ENCODE results near the gene DHX16. TPM values are rescaled to one million over a fixed set of nuclear protein-coding genes. Genes with fewer than 3 reads are reported as not detected.

DHX16 gene
- total RNA-seq, 2 experiments from 2014 or later, result 33.1 to 35.3 TPM

- Mint-ChIP-seq H3K9me3 (no peaks in the 10 kb centered on the region), H3K4me1 (ENCODE audit: low read depth) (peaks cover 26% of the 10 kb centered on the region), H3K4me3 (peak overlapping the region; percentile 97), H3K27me3 (peaks cover 5% of the 10 kb centered on the region), H3K36me3 (peaks cover 57% of the 10 kb centered on the region), H3K27ac (peak overlapping the region; percentile 98)
- DNase-seq, result no peak
- ChIA-PET POLR2A (no interaction called here), CTCF (interaction anchor here (0.8 to 2.4 kb wide), 2 partner anchors 59 to 62 kb away, joined by 3 to 11 read pairs; no protein-coding TSS in a partner anchor)
- intact Hi-C loops (cut with micrococcal nuclease), result loop anchor here (5.0 kb wide), 5 partner anchors 77 to 878 kb away; partner anchors contain the start of genes HLA-C and MICB
Observed at GRCh38 chr6:30619561-30619960, 53.2 kb downstream of the DHX16 start.

- CTCF ChIA-PET, result interaction anchor here (0.7 to 2.4 kb wide), 10 partner anchors 55 to 162 kb away, joined by 3 to 17 read pairs (median 4); partner anchors contain the start of gene DHX16
- Mint-ChIP-seq H3K27ac (peak overlapping the region; percentile 98), H3K36me3 (peaks cover 65% of the 10 kb centered on the region), H3K4me1 (ENCODE audit: low read depth) (peaks cover 36% of the 10 kb centered on the region), H3K4me3 (peak overlapping the region; percentile 97), H3K9me3 (no peaks in the 10 kb centered on the region), H3K27me3 (peaks cover 5% of the 10 kb centered on the region)
- intact Hi-C loops (cut with micrococcal nuclease), result loop anchor here (5.0 kb wide), 5 partner anchors 76 to 879 kb away; partner anchors contain the start of genes HLA-C and MICB
- no peak for DNase-seq
- POLR2A ChIA-PET, result interaction anchor here (0.9 to 1.8 kb wide), 16 partner anchors 8 to 923 kb away, joined by 3 to 11 read pairs (median 5); partner anchors contain the start of genes ABCF1, ATAT1, DDX39B and MDC1
Observed at GRCh38 chr6:30618270-30618797, 54.5 kb downstream of the DHX16 start.

DNA sequence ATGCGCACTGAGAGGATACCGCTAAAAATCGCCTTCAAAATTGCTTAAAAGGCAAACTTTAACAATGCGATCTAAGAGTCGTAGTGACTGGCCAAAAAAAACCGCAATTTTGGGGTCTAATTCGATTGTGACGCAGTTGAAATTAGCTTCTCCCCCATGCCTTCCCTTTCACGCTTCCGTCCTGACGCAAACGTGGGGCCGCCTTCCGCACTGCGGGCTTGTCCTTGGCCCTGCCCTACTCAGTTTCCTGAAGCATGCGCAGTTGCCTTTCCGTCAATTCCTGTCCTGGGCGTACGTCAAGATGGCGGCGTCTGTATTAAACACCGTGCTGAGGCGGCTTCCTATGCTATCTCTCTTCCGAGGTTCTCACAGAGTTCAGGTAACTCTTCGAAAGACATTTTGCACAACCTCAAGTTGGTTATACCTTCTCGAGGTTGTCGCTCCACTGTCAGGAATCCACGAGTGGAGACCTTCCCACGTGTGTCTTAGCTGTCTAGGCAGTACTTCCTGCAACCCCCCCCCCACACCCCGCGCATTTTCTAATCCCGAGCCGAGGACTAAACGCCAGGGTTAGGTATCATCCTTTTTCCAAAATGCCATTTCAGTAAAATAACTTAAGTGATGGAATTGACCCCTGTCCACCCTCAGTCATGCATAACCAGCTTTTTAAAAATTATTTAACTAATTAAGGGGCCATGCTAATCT lies 55.1 kb downstream of the DHX16 start, which contains the start of gene MRPS18B:
TSS of gene MRPS18B (plus strand) at position 276 of the 705 bp plus-strand sequence. CDS start at position 302, 26 bp downstream.
- ChIA-PET CTCF (interaction anchor here (0.7 to 2.4 kb wide), 10 partner anchors 9 to 161 kb away, joined by 3 to 17 read pairs (median 4); partner anchors contain the start of genes ATAT1 and DHX16), POLR2A (interaction anchor here (0.6 to 1.8 kb wide), 20 partner anchors 9 to 924 kb away, joined by 3 to 11 read pairs (median 4); partner anchors contain the start of genes ABCF1, ATAT1, DDX39B and MDC1)
- H3K4me1 Mint-ChIP-seq (ENCODE audit: low read depth), result peaks cover 42% of the 10 kb centered on the region
- H3K9me3 Mint-ChIP-seq, result no peaks in the 10 kb centered on the region
- H3K27me3 Mint-ChIP-seq, result peaks cover 5% of the 10 kb centered on the region
- H3K36me3 Mint-ChIP-seq, result peaks cover 68% of the 10 kb centered on the region
- intact Hi-C loops (cut with micrococcal nuclease), result loop anchor here (1.0 to 5.0 kb wide), 15 partner anchors 9 to 880 kb away; partner anchors contain the start of genes ABCF1, ATAT1, C6orf136 and DHX16
- peak; percentile 98 for DNase-seq
- peak within 1 kb of the TSS; percentile 97 for H3K4me3 Mint-ChIP-seq
- H3K27ac Mint-ChIP-seq, result peak within 1 kb of the TSS; percentile 98

GRCh38 chr6:30616811-30617564 lies 55.8 kb downstream of the DHX16 start, which contains the start of gene PPP1R10:
Gene PPP1R10, minus strand, starts transcription at chr6:30617243. Its CDS starts 7,299 bp downstream, at chr6:30609944.
- Mint-ChIP-seq H3K4me1 (ENCODE audit: low read depth) (peaks cover 45% of the 10 kb centered on the region), H3K27ac (peak within 1 kb of the TSS; percentile 98), H3K9me3 (no peaks in the 10 kb centered on the region), H3K4me3 (peak within 1 kb of the TSS; percentile 97), H3K27me3 (peaks cover 5% of the 10 kb centered on the region), H3K36me3 (peaks cover 69% of the 10 kb centered on the region)
- peak; percentile 99 for DNase-seq
- POLR2A ChIA-PET, result interaction anchor here (0.6 to 1.8 kb wide), 14 partner anchors 10 to 925 kb away, joined by 3 to 11 read pairs (median 5); partner anchors contain the start of genes ABCF1, ATAT1, DDX39B and MDC1
- CTCF ChIA-PET, result interaction anchor here (1.0 to 2.4 kb wide), 7 partner anchors 9 to 114 kb away, joined by 3 to 17 read pairs (median 6); partner anchors contain the start of genes ATAT1 and DHX16
- intact Hi-C loops (cut with micrococcal nuclease), result loop anchor here (1.0 to 5.0 kb wide), 15 partner anchors 9 to 880 kb away; partner anchors contain the start of genes ABCF1, ATAT1, C6orf136 and DHX16

DNA sequence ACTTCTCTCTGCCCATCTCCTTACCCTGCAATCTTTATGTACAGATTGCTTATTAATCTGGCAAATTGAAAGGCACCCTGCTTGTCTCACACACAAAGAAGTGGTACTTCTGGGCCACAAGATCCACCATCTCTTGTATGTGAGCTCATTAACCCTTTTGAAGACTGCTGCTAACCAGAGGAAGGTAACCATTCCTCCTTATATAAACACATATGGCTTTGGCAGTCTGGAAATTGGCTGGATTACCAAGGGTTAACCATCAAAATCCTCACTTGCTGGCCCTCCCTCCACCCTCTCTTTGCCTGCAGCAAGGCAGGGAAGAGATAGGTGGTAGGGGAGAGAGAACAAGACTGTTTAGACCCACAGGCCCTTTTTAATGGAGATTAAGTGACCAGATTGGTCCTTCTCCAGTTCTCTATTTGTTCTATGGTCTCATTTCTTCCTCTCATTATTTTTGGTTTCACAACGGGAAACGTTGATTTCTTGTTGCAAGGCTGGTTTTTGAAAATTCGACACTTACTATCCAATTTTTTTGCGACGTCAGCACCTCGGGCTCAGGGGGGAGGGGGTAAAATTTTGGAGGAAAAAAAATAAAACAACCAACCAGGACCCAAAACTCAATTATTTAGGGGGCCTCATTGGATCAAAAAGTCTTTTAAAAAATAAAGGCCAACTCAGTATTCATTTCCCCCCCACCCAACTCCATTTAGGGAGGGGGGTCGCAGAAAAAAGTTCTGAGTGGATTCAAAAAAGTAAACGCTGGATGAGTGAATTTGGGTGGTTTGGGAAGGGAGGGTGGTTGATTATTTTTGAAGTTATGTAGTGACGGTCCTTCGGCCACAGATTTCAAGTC lies 56.6 kb downstream of the DHX16 start:
- POLR2A ChIA-PET, result interaction anchor here (0.5 to 3.7 kb wide), 14 partner anchors 8 to 129 kb away, joined by 3 to 41 read pairs (median 5); partner anchors contain the start of genes ABCF1, DHX16, GNL1 and IER3
- CTCF ChIA-PET, result interaction anchor here (1.5 to 4.2 kb wide), 6 partner anchors 64 to 115 kb away, joined by 5 to 34 read pairs (median 24); partner anchors contain the start of gene TUBB
- peaks cover 5% of the 10 kb centered on the region for H3K27me3 Mint-ChIP-seq
- DNase-seq, result peak; percentile 36
- peaks cover 71% of the 10 kb centered on the region for H3K36me3 Mint-ChIP-seq
- H3K4me3 Mint-ChIP-seq, result peak overlapping the region; percentile 97
- H3K9me3 Mint-ChIP-seq, result no peaks in the 10 kb centered on the region
- peaks cover 51% of the 10 kb centered on the region for H3K4me1 Mint-ChIP-seq (ENCODE audit: low read depth)
- intact Hi-C loops (cut with micrococcal nuclease), result loop anchor here (2.0 to 5.0 kb wide), 7 partner anchors 57 to 881 kb away; partner anchors contain the start of genes DHX16, HLA-C and MICB
- peak overlapping the region; percentile 98 for H3K27ac Mint-ChIP-seq

- Mint-ChIP-seq H3K27me3 (peaks cover 5% of the 10 kb centered on the region), H3K4me1 (ENCODE audit: low read depth) (peaks cover 55% of the 10 kb centered on the region), H3K4me3 (peak overlapping the region; percentile 97), H3K9me3 (no peaks in the 10 kb centered on the region), H3K36me3 (peaks cover 71% of the 10 kb centered on the region), H3K27ac (peak overlapping the region; percentile 98)
- intact Hi-C loops (cut with micrococcal nuclease), result loop anchor here (5.0 kb wide), 5 partner anchors 73 to 882 kb away; partner anchors contain the start of genes HLA-C and MICB
- peak; percentile 42 for DNase-seq
- CTCF ChIA-PET, result interaction anchor here (0.7 to 4.2 kb wide), 13 partner anchors 11 to 260 kb away, joined by 3 to 42 read pairs (median 7); partner anchors contain the start of genes ABCF1 and TUBB
- POLR2A ChIA-PET, result interaction anchor here (0.7 to 3.7 kb wide), 27 partner anchors 9 to 290 kb away, joined by 3 to 41 read pairs (median 6); partner anchors contain the start of genes ABCF1, C6orf136, DHX16 and GNL1
Observed at GRCh38 chr6:30615219-30615957, 57.4 kb downstream of the DHX16 start.

DNA sequence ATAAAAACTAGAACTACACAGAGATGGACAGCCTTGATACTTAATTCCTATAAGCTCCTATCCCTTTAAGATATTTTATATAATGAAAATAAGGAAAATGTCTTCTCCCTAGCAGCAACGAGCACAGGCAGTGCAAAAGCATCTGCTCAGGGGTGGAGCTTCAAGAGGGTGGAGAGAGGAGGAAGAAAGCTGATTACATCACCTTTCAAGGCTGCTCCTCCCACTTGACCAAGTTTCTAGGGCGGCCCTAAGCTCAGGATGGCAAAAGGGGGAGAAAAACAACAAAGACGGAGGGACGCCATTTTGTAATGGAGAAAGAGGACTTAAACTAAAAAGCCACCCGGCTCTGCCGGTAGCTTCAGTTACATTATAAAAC lies 58.0 kb downstream of the DHX16 start:
- intact Hi-C loops (cut with micrococcal nuclease), result loop anchor here (5.0 kb wide), 5 partner anchors 73 to 882 kb away; partner anchors contain the start of genes HLA-C and MICB
- peak; percentile 90 for DNase-seq
- H3K4me1 Mint-ChIP-seq (ENCODE audit: low read depth), result peaks cover 60% of the 10 kb centered on the region

GRCh38 chr6:30614044-30614842 lies 58.6 kb downstream of the DHX16 start:
- Mint-ChIP-seq H3K9me3 (no peaks in the 10 kb centered on the region), H3K36me3 (peaks cover 70% of the 10 kb centered on the region), H3K4me3 (peak overlapping the region; percentile 97), H3K4me1 (ENCODE audit: low read depth) (peaks cover 61% of the 10 kb centered on the region), H3K27me3 (peaks cover 5% of the 10 kb centered on the region), H3K27ac (peak overlapping the region; percentile 98)
- ChIA-PET CTCF (interaction anchor here (0.6 to 4.2 kb wide), 19 partner anchors 12 to 261 kb away, joined by 3 to 42 read pairs (median 5); partner anchors contain the start of genes ABCF1 and TUBB), POLR2A (interaction anchor here (0.7 to 3.7 kb wide), 24 partner anchors 10 to 289 kb away, joined by 3 to 41 read pairs (median 6); partner anchors contain the start of genes ABCF1, C6orf136, FLOT1 and GNL1)
- intact Hi-C loops (cut with micrococcal nuclease), result no loop called here
- DNase-seq, result no peak

More for the DNA sequence above, 58.0 kb downstream of the DHX16 start:
- Mint-ChIP-seq H3K27ac (peak overlapping the region; percentile 98), H3K4me3 (peak overlapping the region; percentile 97), H3K36me3 (peaks cover 70% of the 10 kb centered on the region), H3K9me3 (no peaks in the 10 kb centered on the region), H3K27me3 (peaks cover 5% of the 10 kb centered on the region)
- CTCF ChIA-PET, result interaction anchor here (0.7 to 4.2 kb wide), 14 partner anchors 11 to 261 kb away, joined by 3 to 42 read pairs (median 6); partner anchors contain the start of genes ABCF1 and TUBB
- POLR2A ChIA-PET, result interaction anchor here (0.7 to 3.7 kb wide), 26 partner anchors 10 to 289 kb away, joined by 3 to 41 read pairs (median 6); partner anchors contain the start of genes ABCF1, C6orf136, GNL1 and IER3

Data from activated CD4-positive, alpha-beta memory T cell treated with anti-CD3 and anti-CD28 coated beads for 36 hours (primary cell).